Hepatocyte (in vitro differentiated cells): ENCODE results near the gene E2F3.

Experiments used
- CTCF ChIP-seq: fragments of 200-600 bp; sonication (generic); IDR thresholded peaks from 2 replicates; pipeline ENCODE4 v1.5.1; 2016; ENCODE audit warnings: antibody characterized with exemption, mild to moderate bottlenecking; ENCODE audit not compliant: poor library complexity
- EZH2 ChIP-seq: fragments of 200-600 bp; sonication (generic); IDR thresholded peaks from 2 replicates; pipeline ENCODE4 v1.6.1; 2016; ENCODE audit warnings: antibody characterized with exemption, mild to moderate bottlenecking, borderline replicate concordance
- EZH2phosphoT487 ChIP-seq: fragments of 200-600 bp; sonication (generic); IDR thresholded peaks from one replicate; pipeline ENCODE4 v1.6.1; 2018; ENCODE audit warnings: antibody characterized with exemption, mild to moderate bottlenecking, low read depth, moderate library complexity; ENCODE audit not compliant: unreplicated experiment, severe bottlenecking

GRCh38 chr6:20434766-20435165 is 33.1 kb downstream of the E2F3 start:
- TF ChIP-seq CTCF (no peak), EZH2phosphoT487 (no peak), EZH2 (no peak)
